GM23338 (cell line): ENCODE results near the gene CACNA1H.

Experiments used
- POLR2AphosphoS5 ChIP-seq: IDR thresholded peaks from 2 replicates; pipeline ENCODE4 v1.6.1; 2016; ENCODE audit warnings: antibody characterized with exemption, low read depth
- TF ChIP-seq, protein P1 (sequence below): IDR thresholded peaks from one replicate; pipeline ENCODE4 v1.6.1; 2018; ENCODE audit warnings: antibody characterized with exemption; ENCODE audit not compliant: unreplicated experiment

DNA sequence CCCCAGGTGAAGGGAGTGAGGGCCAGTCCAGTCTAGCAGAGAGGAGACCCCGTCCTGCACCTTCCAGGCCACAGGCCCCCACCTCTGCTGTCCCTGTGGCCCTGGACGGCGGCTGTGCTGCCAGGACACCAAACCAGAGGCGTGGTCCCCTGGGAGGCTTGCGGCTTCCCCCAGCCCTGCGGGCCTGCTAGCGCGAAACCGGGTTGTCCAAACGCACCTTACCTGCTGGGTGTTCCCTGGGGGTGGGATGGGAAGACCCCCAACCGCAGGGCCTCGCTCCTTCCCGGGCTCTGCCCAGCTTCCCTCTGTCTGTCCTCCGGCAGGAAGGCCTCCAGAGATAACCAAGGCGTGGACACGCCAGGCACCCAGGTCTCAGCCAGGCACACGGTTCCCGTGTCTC lies 19.6 kb upstream of the CACNA1H start:
- TF ChIP-seq, protein P1, sequence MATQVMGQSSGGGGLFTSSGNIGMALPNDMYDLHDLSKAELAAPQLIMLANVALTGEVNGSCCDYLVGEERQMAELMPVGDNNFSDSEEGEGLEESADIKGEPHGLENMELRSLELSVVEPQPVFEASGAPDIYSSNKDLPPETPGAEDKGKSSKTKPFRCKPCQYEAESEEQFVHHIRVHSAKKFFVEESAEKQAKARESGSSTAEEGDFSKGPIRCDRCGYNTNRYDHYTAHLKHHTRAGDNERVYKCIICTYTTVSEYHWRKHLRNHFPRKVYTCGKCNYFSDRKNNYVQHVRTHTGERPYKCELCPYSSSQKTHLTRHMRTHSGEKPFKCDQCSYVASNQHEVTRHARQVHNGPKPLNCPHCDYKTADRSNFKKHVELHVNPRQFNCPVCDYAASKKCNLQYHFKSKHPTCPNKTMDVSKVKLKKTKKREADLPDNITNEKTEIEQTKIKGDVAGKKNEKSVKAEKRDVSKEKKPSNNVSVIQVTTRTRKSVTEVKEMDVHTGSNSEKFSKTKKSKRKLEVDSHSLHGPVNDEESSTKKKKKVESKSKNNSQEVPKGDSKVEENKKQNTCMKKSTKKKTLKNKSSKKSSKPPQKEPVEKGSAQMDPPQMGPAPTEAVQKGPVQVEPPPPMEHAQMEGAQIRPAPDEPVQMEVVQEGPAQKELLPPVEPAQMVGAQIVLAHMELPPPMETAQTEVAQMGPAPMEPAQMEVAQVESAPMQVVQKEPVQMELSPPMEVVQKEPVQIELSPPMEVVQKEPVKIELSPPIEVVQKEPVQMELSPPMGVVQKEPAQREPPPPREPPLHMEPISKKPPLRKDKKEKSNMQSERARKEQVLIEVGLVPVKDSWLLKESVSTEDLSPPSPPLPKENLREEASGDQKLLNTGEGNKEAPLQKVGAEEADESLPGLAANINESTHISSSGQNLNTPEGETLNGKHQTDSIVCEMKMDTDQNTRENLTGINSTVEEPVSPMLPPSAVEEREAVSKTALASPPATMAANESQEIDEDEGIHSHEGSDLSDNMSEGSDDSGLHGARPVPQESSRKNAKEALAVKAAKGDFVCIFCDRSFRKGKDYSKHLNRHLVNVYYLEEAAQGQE, result no peak
- TF ChIP-seq POLR2AphosphoS5, result no peak
